Gastroesophageal sphincter (tissue), 4 donors: ENCODE measurements around the gene SV2C. TPM values are rescaled to one million over a fixed set of nuclear protein-coding genes. Genes with fewer than 3 reads are reported as not detected.

Experiments used
- ATAC-seq: fragments of 150-250 bp; one replicate; pipeline ENCODE4 v1.9.1; 2016; ENCODE audit warnings: mild to moderate bottlenecking, moderate library complexity
- H3K27ac ChIP-seq, 4 donors: fragments of 200-600 bp; sonication (generic) in 3 of 4; 1 replicate in 3 of 4; 2 replicates in 1 of 4; pipeline ENCODE4 v1.5.1; 2016 to 2019
- H3K27me3 ChIP-seq: fragments of 200-600 bp; sonication (generic); one replicate; pipeline ENCODE4 v1.5.1; 2019
- H3K36me3 ChIP-seq, 2 donors: fragments of 200-600 bp; sonication (generic); one replicate each; pipeline ENCODE4 v1.5.1; 2019; ENCODE audit warnings: control low read depth in 1 of 2
- H3K4me1 ChIP-seq, 3 donors: fragments of 200-600 bp; sonication (generic); 1 replicate in 2 of 3; 2 replicates in 1 of 3; pipeline ENCODE4 v1.5.1; 2016 to 2019; ENCODE audit warnings: control low read depth in 2 of 3
- H3K4me3 ChIP-seq, 2 donors: fragments of 200-600 bp; sonication (generic); one replicate each; pipeline ENCODE4 v1.5.1; 2019; ENCODE audit warnings: mild to moderate bottlenecking in 1 of 2, moderate library complexity in 1 of 2
- H3K9me3 ChIP-seq, 3 donors: fragments of 200-600 bp; sonication (generic); one replicate each; pipeline ENCODE4 v1.5.1; 2017 to 2019; ENCODE audit warnings: control low read depth in 2 of 3
- CTCF ChIP-seq, 4 experiments: fragments of 200-600 bp in 2 of 4; fragments of 450-650 bp in 2 of 4; sonication (generic) in 1 of 4; IDR thresholded peaks; one replicate each; pipeline ENCODE4 v1.5.1; 2017 to 2019; ENCODE audit warnings: antibody characterized with exemption in 4 of 4, mild to moderate bottlenecking in 2 of 4, moderate library complexity in 2 of 4
- EP300 ChIP-seq: sonication (generic); formaldehyde crosslinking; IDR thresholded peaks from one replicate; pipeline ENCODE4 v1.6.1; 2017; ENCODE audit warnings: antibody characterized with exemption, mild to moderate bottlenecking
- POLR2A ChIP-seq, 2 donors: fragments of 450-650 bp; IDR thresholded peaks; one replicate each; pipeline ENCODE4 v1.6.1; 2017; ENCODE audit warnings: antibody characterized with exemption in 2 of 2, mild to moderate bottlenecking in 2 of 2, moderate library complexity in 1 of 2
- POLR2AphosphoS5 ChIP-seq: sonication (generic); formaldehyde crosslinking; IDR thresholded peaks from one replicate; pipeline ENCODE4 v1.6.1; 2017; ENCODE audit warnings: antibody characterized with exemption
- WGBS, 2 donors: methylation state at CpG; one replicate each; pipeline ENCODE4 v1.1.5; 2018; ENCODE audit warnings: low coverage in 1 of 2; 5-methylcytosine and 5-hydroxymethylcytosine counted together
- total RNA-seq, 4 donors: library from RNA; depleted of rRNA; stranded (reverse); fragments of >200 nt; gene quantifications; one replicate each; pipeline ENCODE4 v1.1.0, GENCODE V29; 2016

Gene SV2C
- total RNA-seq, 4 donors from 2014 or later: 0.16 to 0.67 (median 0.39) TPM

GRCh38 chr5:76337953-76338451, 254.8 kb downstream of the SV2C start:
- no CpG with 5 or more reads among the region's 1 CpG for WGBS, 2 donors
- H3K4me3 ChIP-seq: no peak overlapping the region
- H3K9me3 ChIP-seq: no peaks in the 10 kb centered on the region
- H3K27ac ChIP-seq: no peak overlapping the region
- no peaks in the 10 kb centered on the region for H3K27me3 ChIP-seq
- H3K36me3 ChIP-seq: no peaks in the 10 kb centered on the region
- no peaks in the 10 kb centered on the region for H3K4me1 ChIP-seq
- TF ChIP-seq EP300 (no peak), CTCF (IDR thresholded peaks at IDR 0.05) (peak in 1 of 4 experiments; percentile 43)
- ATAC-seq: no peak

- 76 to 86% methylated on average over 3 of the region's 3 CpGs for WGBS, 2 donors
- Histone ChIP-seq H3K27me3 (no peaks in the 10 kb centered on the region), H3K4me1 (no peaks in the 10 kb centered on the region), H3K27ac (no peak overlapping the region), H3K4me3 (no peak overlapping the region), H3K9me3 (no peaks in the 10 kb centered on the region), H3K36me3 (no peaks in the 10 kb centered on the region)
- TF ChIP-seq POLR2AphosphoS5: no peak
- no peak for TF ChIP-seq POLR2A (IDR thresholded peaks at IDR 0.05)
- no peak for TF ChIP-seq EP300
- no peak for TF ChIP-seq CTCF (IDR thresholded peaks at IDR 0.05)
- no peak for ATAC-seq
Measured at GRCh38 chr5:76339919-76340318, 256.7 kb downstream of the SV2C start.

GRCh38 chr5:76341651-76342334, 258.6 kb downstream of the SV2C start:
- WGBS, 2 donors: 0 to 67% methylated on average over 2 to 3 of the region's 7 CpGs
- no peaks in the 10 kb centered on the region for H3K36me3 ChIP-seq
- H3K4me1 ChIP-seq: no peaks in the 10 kb centered on the region
- no peak overlapping the region for H3K4me3 ChIP-seq
- ATAC-seq: peak; percentile 60
- no peak overlapping the region for H3K27ac ChIP-seq
- no peaks in the 10 kb centered on the region for H3K9me3 ChIP-seq
- no peak for TF ChIP-seq POLR2AphosphoS5
- no peak for TF ChIP-seq EP300
- no peak for TF ChIP-seq CTCF (IDR thresholded peaks at IDR 0.05)
- no peak for TF ChIP-seq POLR2A (IDR thresholded peaks at IDR 0.05)
- H3K27me3 ChIP-seq: no peaks in the 10 kb centered on the region

- 62 to 67% methylated on average over 1 of the region's 1 CpG for WGBS, 2 donors
- no peak for TF ChIP-seq CTCF (IDR thresholded peaks at IDR 0.05)
- TF ChIP-seq EP300: no peak
- no peak for TF ChIP-seq POLR2AphosphoS5
- TF ChIP-seq POLR2A (IDR thresholded peaks at IDR 0.05): no peak
- ATAC-seq: no peak
- Histone ChIP-seq H3K4me3 (no peak overlapping the region), H3K27ac (no peak overlapping the region), H3K4me1 (no peaks in the 10 kb centered on the region), H3K27me3 (no peaks in the 10 kb centered on the region), H3K36me3 (no peaks in the 10 kb centered on the region), H3K9me3 (no peaks in the 10 kb centered on the region)
Measured at GRCh38 chr5:76342474-76342873, 259.3 kb downstream of the SV2C start.

GRCh38 chr5:76345582-76345981, 262.4 kb downstream of the SV2C start:
- TF ChIP-seq EP300: no peak
- no peak for TF ChIP-seq CTCF (IDR thresholded peaks at IDR 0.05)
- TF ChIP-seq POLR2AphosphoS5: no peak
- TF ChIP-seq POLR2A (IDR thresholded peaks at IDR 0.05): no peak
- no peak for ATAC-seq

More at GRCh38 chr5:76345582-76345981, 262.4 kb downstream of the SV2C start:
- Histone ChIP-seq H3K27ac (no peak overlapping the region), H3K4me1 (no peaks in the 10 kb centered on the region), H3K4me3 (no peak overlapping the region), H3K27me3 (no peaks in the 10 kb centered on the region), H3K9me3 (no peaks in the 10 kb centered on the region), H3K36me3 (no peaks in the 10 kb centered on the region)
- 80 to 100% methylated on average over 1 of the region's 1 CpG for WGBS, 2 donors
